ENCODE data around the gene SLC25A45. TPM values are rescaled to one million over a fixed set of nuclear protein-coding genes. Genes with fewer than 3 reads are reported as not detected.

SLC25A45 gene
- total RNA-seq, 4 donors from 2014 or later: 2.2 to 5.6 (median 5.2) TPM

- peaks cover 0 to 28% (median 3%) of the 10 kb centered on the region in 4 donors for H3K36me3 ChIP-seq
- in situ Hi-C loops (cut with MboI; ENCODE audit: low pct_ligation_motif_present in 1 of 4, low pct_unique_long_range_greater_than_20kb in 1 of 4, low sequenced_read_pairs in 3 of 4) (loop anchor here in 1 of 4 donors (10.0 kb wide), 1 partner anchor 48 kb away; no protein-coding TSS in a partner anchor), intact Hi-C loops (cut with DNase I; ENCODE audit: low total_unique reads) (no loop called here)
- no peak for DNase-seq
- H3K27ac ChIP-seq: no peak overlapping the region
- no peak overlapping the region for H3K4me3 ChIP-seq
- TF ChIP-seq POLR2AphosphoS5 (IDR thresholded peaks at IDR 0.05) (no peak), POLR2A (IDR thresholded peaks at IDR 0.05) (no peak), EP300 (IDR thresholded peaks at IDR 0.05; ENCODE audit: low read depth) (no peak)
- TF ChIP-seq, protein P1, sequence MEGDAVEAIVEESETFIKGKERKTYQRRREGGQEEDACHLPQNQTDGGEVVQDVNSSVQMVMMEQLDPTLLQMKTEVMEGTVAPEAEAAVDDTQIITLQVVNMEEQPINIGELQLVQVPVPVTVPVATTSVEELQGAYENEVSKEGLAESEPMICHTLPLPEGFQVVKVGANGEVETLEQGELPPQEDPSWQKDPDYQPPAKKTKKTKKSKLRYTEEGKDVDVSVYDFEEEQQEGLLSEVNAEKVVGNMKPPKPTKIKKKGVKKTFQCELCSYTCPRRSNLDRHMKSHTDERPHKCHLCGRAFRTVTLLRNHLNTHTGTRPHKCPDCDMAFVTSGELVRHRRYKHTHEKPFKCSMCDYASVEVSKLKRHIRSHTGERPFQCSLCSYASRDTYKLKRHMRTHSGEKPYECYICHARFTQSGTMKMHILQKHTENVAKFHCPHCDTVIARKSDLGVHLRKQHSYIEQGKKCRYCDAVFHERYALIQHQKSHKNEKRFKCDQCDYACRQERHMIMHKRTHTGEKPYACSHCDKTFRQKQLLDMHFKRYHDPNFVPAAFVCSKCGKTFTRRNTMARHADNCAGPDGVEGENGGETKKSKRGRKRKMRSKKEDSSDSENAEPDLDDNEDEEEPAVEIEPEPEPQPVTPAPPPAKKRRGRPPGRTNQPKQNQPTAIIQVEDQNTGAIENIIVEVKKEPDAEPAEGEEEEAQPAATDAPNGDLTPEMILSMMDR (IDR thresholded peaks at IDR 0.05): no peak
- H3K9me3 ChIP-seq: no peaks in the 10 kb centered on the region
- 87% methylated on average over 3 to 24 of the region's 24 CpGs for WGBS, 2 donors (ENCODE audit: low coverage in 1 of 2)
- no peaks in the 10 kb centered on the region for H3K27me3 ChIP-seq
- H3K4me1 ChIP-seq: peaks cover 15 to 21% (median 18%) of the 10 kb centered on the region in 4 donors
Observed at GRCh38 chr11:65412271-65413076, 30.0 kb upstream of the SLC25A45 start.

GRCh38 chr11:65411681-65412070 is 29.2 kb upstream of the SLC25A45 start:
- Histone ChIP-seq H3K4me1 (peaks cover 7 to 13% (median 10%) of the 10 kb centered on the region in 4 donors), H3K36me3 (peaks cover 0 to 35% (median 3%) of the 10 kb centered on the region in 4 donors), H3K27me3 (no peaks in the 10 kb centered on the region), H3K9me3 (no peaks in the 10 kb centered on the region), H3K4me3 (no peak overlapping the region), H3K27ac (no peak overlapping the region)
- DNase-seq: no peak
- 95% methylated on average over 5 of the region's 5 CpGs; no CpG with 5 or more reads in 1 of the 2 donors for WGBS, 2 donors (ENCODE audit: low coverage in 1 of 2)
- intact Hi-C loops (cut with DNase I; ENCODE audit: low total_unique reads) (no loop called here), in situ Hi-C loops (cut with MboI; ENCODE audit: low pct_ligation_motif_present in 1 of 4, low pct_unique_long_range_greater_than_20kb in 1 of 4, low sequenced_read_pairs in 3 of 4) (loop anchor here in 1 of 4 donors (10.0 kb wide), 1 partner anchor 47 kb away; no protein-coding TSS in a partner anchor)
- TF ChIP-seq, protein P1 (IDR thresholded peaks at IDR 0.05): no peak
- TF ChIP-seq POLR2A (IDR thresholded peaks at IDR 0.05) (no peak), EP300 (IDR thresholded peaks at IDR 0.05; ENCODE audit: low read depth) (no peak), POLR2AphosphoS5 (IDR thresholded peaks at IDR 0.05) (no peak)

- Histone ChIP-seq H3K36me3 (peaks cover 0 to 41% (median 3%) of the 10 kb centered on the region in 4 donors), H3K9me3 (no peaks in the 10 kb centered on the region), H3K27ac (no peak overlapping the region), H3K4me3 (no peak overlapping the region), H3K27me3 (no peaks in the 10 kb centered on the region), H3K4me1 (peaks cover 4 to 8% (median 5%) of the 10 kb centered on the region in 4 donors)
- WGBS, 2 donors (ENCODE audit: low coverage in 1 of 2): 88% methylated on average over 14 of the region's 29 CpGs; no CpG with 5 or more reads in 1 of the 2 donors
- DNase-seq: no peak
- intact Hi-C loops (cut with DNase I; ENCODE audit: low total_unique reads): loop anchor here (1.0 kb wide), 1 partner anchor 24 kb away; no protein-coding TSS in a partner anchor
- in situ Hi-C loops (cut with MboI; ENCODE audit: low pct_ligation_motif_present in 1 of 4, low pct_unique_long_range_greater_than_20kb in 1 of 4, low sequenced_read_pairs in 3 of 4): loop anchor here in 1 of 4 donors (10.0 kb wide), 1 partner anchor 46 kb away; no protein-coding TSS in a partner anchor
- TF ChIP-seq POLR2A (IDR thresholded peaks at IDR 0.05): no peak
- TF ChIP-seq, protein P1 (IDR thresholded peaks at IDR 0.05): no peak
- TF ChIP-seq POLR2AphosphoS5 (IDR thresholded peaks at IDR 0.05): no peak
- TF ChIP-seq EP300 (IDR thresholded peaks at IDR 0.05; ENCODE audit: low read depth): no peak
Observed at GRCh38 chr11:65410936-65411680, 28.7 kb upstream of the SLC25A45 start.

All from transverse colon (tissue), 4 donors.